Nephron progenitor cell (in vitro differentiated cells): ENCODE data around the gene FLRT2.

Experiments
- DNase-seq: peaks from one replicate; pipeline ENCODE4 v3.0.0; 2021
- H3K27ac Mint-ChIP-seq: 2 replicates; pipeline ENCODE4 v1.8.0; 2021; ENCODE audit warnings: mild to moderate bottlenecking, moderate library complexity, mixed read lengths
- H3K27me3 Mint-ChIP-seq: 2 replicates; pipeline ENCODE4 v1.8.0; 2021; ENCODE audit warnings: mild to moderate bottlenecking, low read depth, mixed read lengths; ENCODE audit not compliant: poor library complexity
- H3K36me3 Mint-ChIP-seq: 2 replicates; pipeline ENCODE4 v1.8.0; 2021; ENCODE audit warnings: low read depth, mixed read lengths
- H3K4me1 Mint-ChIP-seq: 2 replicates; pipeline ENCODE4 v1.8.0; 2021; ENCODE audit warnings: mixed read lengths
- H3K4me3 Mint-ChIP-seq: 2 replicates; pipeline ENCODE4 v1.8.0; 2021; ENCODE audit warnings: mild to moderate bottlenecking, moderate library complexity, mixed read lengths
- H3K9me3 Mint-ChIP-seq: 2 replicates; pipeline ENCODE4 v1.8.0; 2021; ENCODE audit warnings: mild to moderate bottlenecking, moderate library complexity, mixed read lengths
- CTCF ChIP-seq: fragments of 200-600 bp; sonication (generic); IDR thresholded peaks from 2 replicates; pipeline ENCODE4 v1.5.0; 2021; ENCODE audit warnings: antibody characterized with exemption

The FLRT2 gene

GRCh38 chr14:85702997-85703396, 173.1 kb downstream of the FLRT2 start:
- H3K4me3 Mint-ChIP-seq, result no peak overlapping the region
- H3K4me1 Mint-ChIP-seq, result no peaks in the 10 kb centered on the region
- TF ChIP-seq CTCF, result no peak
- no peak for DNase-seq
- H3K27me3 Mint-ChIP-seq, result no peaks in the 10 kb centered on the region
- no peaks in the 10 kb centered on the region for H3K9me3 Mint-ChIP-seq
- no peak overlapping the region for H3K27ac Mint-ChIP-seq
- no peaks in the 10 kb centered on the region for H3K36me3 Mint-ChIP-seq
